Measurements from ENCODE around the gene KIAA1755.
"Not testable (repeated sequence)": the region's sequence is repeated elsewhere in the genome, so short reads cannot be mapped to it uniquely, and the experiment has no call there.

Gene KIAA1755

GRCh38 chr20:38256966-38257365, 3.6 kb downstream of the KIAA1755 start:
- H3K79me2 ChIP-seq, result no peaks in the 10 kb centered on the region
- H3K9ac ChIP-seq, result no peak overlapping the region
- H3K9me3 ChIP-seq (ENCODE audit: control insufficient read depth, low read length), result no peaks in the 10 kb centered on the region
- H3K4me2 ChIP-seq (ENCODE audit: low read length), result no peak overlapping the region
- peaks cover 3% of the 10 kb centered on the region for H3K27me3 ChIP-seq (ENCODE audit: control insufficient read depth, insufficient read depth, low read length)
- no peaks in the 10 kb centered on the region for H3K36me3 ChIP-seq (ENCODE audit: control insufficient read depth, insufficient read depth, low read length)
- TF ChIP-seq CTCF (IDR thresholded peaks at IDR 0.05), result no peak
- H3K27ac ChIP-seq, result no peak overlapping the region
- H3K4me3 ChIP-seq (ENCODE audit: low read depth, low read length), result no peak overlapping the region
- no peaks in the 10 kb centered on the region for H3K4me1 ChIP-seq
- H2AFZ ChIP-seq, result no peak overlapping the region

- H3K27ac ChIP-seq, result no peak overlapping the region
- no peak for TF ChIP-seq CTCF (IDR thresholded peaks at IDR 0.05)
These were observed 4.5 kb downstream of the KIAA1755 start for GRCh38 chr20:38256021-38256420.

GRCh38 chr20:38255393-38255792, 5.1 kb downstream of the KIAA1755 start:
- no peak overlapping the region for H2AFZ ChIP-seq
- no peak for TF ChIP-seq CTCF (IDR thresholded peaks at IDR 0.05)
- H3K9me3 ChIP-seq (ENCODE audit: control insufficient read depth, low read length), result no peaks in the 10 kb centered on the region
- H3K4me3 ChIP-seq (ENCODE audit: low read depth, low read length), result no peak overlapping the region
- no peak overlapping the region for H3K27ac ChIP-seq
- no peaks in the 10 kb centered on the region for H3K4me1 ChIP-seq
- H3K4me2 ChIP-seq (ENCODE audit: low read length), result no peak overlapping the region
- H3K36me3 ChIP-seq (ENCODE audit: control insufficient read depth, insufficient read depth, low read length), result no peaks in the 10 kb centered on the region
- H3K79me2 ChIP-seq, result no peaks in the 10 kb centered on the region
- H3K9ac ChIP-seq, result no peak overlapping the region
- H3K27me3 ChIP-seq (ENCODE audit: control insufficient read depth, insufficient read depth, low read length), result peaks cover 3% of the 10 kb centered on the region

More at GRCh38 chr20:38256021-38256420, 4.5 kb downstream of the KIAA1755 start:
- H3K9me3 ChIP-seq (ENCODE audit: control insufficient read depth, low read length), result no peaks in the 10 kb centered on the region
- H3K9ac ChIP-seq, result no peak overlapping the region
- no peaks in the 10 kb centered on the region for H3K79me2 ChIP-seq
- H2AFZ ChIP-seq, result no peak overlapping the region
- H3K4me2 ChIP-seq (ENCODE audit: low read length), result no peak overlapping the region
- H3K36me3 ChIP-seq (ENCODE audit: control insufficient read depth, insufficient read depth, low read length), result no peaks in the 10 kb centered on the region
- no peaks in the 10 kb centered on the region for H3K4me1 ChIP-seq
- H3K27me3 ChIP-seq (ENCODE audit: control insufficient read depth, insufficient read depth, low read length), result peaks cover 3% of the 10 kb centered on the region
- H3K4me3 ChIP-seq (ENCODE audit: low read depth, low read length), result no peak overlapping the region

DNA sequence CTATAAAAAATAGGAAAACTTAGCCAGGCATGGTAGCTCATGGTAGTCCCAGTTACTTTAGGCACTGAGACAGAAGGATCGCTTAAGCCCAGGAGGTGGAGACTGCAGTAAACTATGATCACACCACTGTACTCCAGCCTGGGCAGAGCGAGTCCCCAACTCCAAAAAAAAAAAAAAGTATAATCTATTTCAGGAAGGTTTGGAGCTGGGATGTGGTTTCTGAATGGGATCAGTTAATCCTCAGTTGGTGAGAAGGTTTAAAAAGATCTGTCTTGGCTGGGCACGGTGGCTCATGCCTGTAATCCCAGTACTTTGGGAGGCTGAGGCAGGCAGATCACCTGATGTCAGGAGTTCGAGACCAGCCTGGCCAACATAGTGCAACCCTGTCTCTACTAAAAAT, 5.9 kb downstream of the KIAA1755 start:
- not testable (repeated sequence) for H3K4me3 ChIP-seq (ENCODE audit: low read depth, low read length); H3K27me3 ChIP-seq (ENCODE audit: control insufficient read depth, insufficient read depth, low read length); H2AFZ ChIP-seq; H3K36me3 ChIP-seq (ENCODE audit: control insufficient read depth, insufficient read depth, low read length); H3K4me2 ChIP-seq (ENCODE audit: low read length); H3K9me3 ChIP-seq (ENCODE audit: control insufficient read depth, low read length); H3K79me2 ChIP-seq; H3K9ac ChIP-seq; H3K4me1 ChIP-seq; H3K27ac ChIP-seq

GRCh38 chr20:38253571-38253970, 7.0 kb downstream of the KIAA1755 start:
- Histone ChIP-seq H3K27ac (no peak overlapping the region), H3K9me3 (ENCODE audit: control insufficient read depth, low read length) (no peaks in the 10 kb centered on the region), H3K9ac (no peak overlapping the region), H3K4me1 (no peaks in the 10 kb centered on the region), H3K36me3 (ENCODE audit: control insufficient read depth, insufficient read depth, low read length) (no peaks in the 10 kb centered on the region), H2AFZ (no peak overlapping the region), H3K79me2 (no peaks in the 10 kb centered on the region), H3K4me3 (ENCODE audit: low read depth, low read length) (no peak overlapping the region), H3K4me2 (ENCODE audit: low read length) (no peak overlapping the region), H3K27me3 (ENCODE audit: control insufficient read depth, insufficient read depth, low read length) (no peaks in the 10 kb centered on the region)
- no peak for TF ChIP-seq CTCF (IDR thresholded peaks at IDR 0.05)
